ENCODE data around the gene WDR88. TPM values are rescaled to one million over a fixed set of nuclear protein-coding genes. Genes with fewer than 3 reads are reported as not detected.

WDR88 gene
- total and polyA plus RNA-seq, 2 of the 4 experiments (the other 2 are of a cell fraction) = not detected

DNA sequence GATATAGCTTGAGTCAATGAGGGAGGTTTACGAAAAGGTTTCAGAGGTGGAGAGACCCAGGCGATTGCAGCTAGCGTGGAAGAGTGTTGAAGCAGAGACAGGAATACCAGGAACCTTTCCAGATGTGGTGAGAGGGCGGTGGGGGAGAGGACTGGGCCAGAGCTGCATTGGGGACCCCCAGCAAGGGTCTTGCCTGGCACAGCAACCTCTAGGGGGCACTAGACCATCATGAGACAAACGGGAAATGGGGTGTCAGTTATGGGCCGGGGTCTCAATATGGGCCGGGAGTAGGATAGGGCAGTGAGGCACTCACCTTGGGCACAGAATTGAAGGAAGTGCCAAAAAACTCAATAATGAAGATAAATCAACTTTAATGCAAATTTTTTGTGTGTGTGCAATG lies 60.1 kb downstream of the WDR88 start:
- DNase-seq = no peak

More for the DNA sequence above, 60.1 kb downstream of the WDR88 start:
- H3K56ac ChIP-seq (ENCODE audit: extremely low read depth, insufficient read depth, low read length) = no peak overlapping the region
- no peak overlapping the region for H3K23ac ChIP-seq (ENCODE audit: low read depth, low read length)
- H3K9me3 ChIP-seq (ENCODE audit: control insufficient read depth, insufficient read depth, low read length) = no peaks in the 10 kb centered on the region
- intact Hi-C loops (cut with micrococcal nuclease) (no loop called here), in situ Hi-C loops (cut with MboI; ENCODE audit: low sequenced_read_pairs) (no loop called here), dilution Hi-C loops (cut with HindIII; ENCODE audit: low sequenced_read_pairs, unreplicated experiment) (no loop called here)
- H3K4me1 ChIP-seq (ENCODE audit: control insufficient read depth, insufficient read depth, low read length) = peaks cover 3% of the 10 kb centered on the region; the same call in 1 of the 2 replicates
- no peak overlapping the region for H2AK9ac ChIP-seq (replicated peaks; ENCODE audit: low read depth, low read length, poor library complexity)
- no peak for TF ChIP-seq POLR2A (IDR thresholded peaks at IDR 0.05; ENCODE audit: low read depth, low read length)
- TF ChIP-seq, protein P1, sequence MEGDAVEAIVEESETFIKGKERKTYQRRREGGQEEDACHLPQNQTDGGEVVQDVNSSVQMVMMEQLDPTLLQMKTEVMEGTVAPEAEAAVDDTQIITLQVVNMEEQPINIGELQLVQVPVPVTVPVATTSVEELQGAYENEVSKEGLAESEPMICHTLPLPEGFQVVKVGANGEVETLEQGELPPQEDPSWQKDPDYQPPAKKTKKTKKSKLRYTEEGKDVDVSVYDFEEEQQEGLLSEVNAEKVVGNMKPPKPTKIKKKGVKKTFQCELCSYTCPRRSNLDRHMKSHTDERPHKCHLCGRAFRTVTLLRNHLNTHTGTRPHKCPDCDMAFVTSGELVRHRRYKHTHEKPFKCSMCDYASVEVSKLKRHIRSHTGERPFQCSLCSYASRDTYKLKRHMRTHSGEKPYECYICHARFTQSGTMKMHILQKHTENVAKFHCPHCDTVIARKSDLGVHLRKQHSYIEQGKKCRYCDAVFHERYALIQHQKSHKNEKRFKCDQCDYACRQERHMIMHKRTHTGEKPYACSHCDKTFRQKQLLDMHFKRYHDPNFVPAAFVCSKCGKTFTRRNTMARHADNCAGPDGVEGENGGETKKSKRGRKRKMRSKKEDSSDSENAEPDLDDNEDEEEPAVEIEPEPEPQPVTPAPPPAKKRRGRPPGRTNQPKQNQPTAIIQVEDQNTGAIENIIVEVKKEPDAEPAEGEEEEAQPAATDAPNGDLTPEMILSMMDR (conservative IDR thresholded peaks at IDR 0.05; ENCODE audit: low read depth, low read length) = 0 out of 2 replicates have a peak, but pooled peaks have one; percentile 5
- H3K9me1 ChIP-seq (ENCODE audit: insufficient read depth, low read length) = no peaks in the 10 kb centered on the region
- H3K4me2 ChIP-seq (ENCODE audit: low read depth, low read length) = no peak overlapping the region
- peaks cover 8% of the 10 kb centered on the region; the same call in 1 of the 2 replicates for H4K20me1 ChIP-seq (ENCODE audit: insufficient read depth, low read length)
- no peak overlapping the region for H2BK120ac ChIP-seq (ENCODE audit: low read depth, low read length)
- H3K27me3 ChIP-seq (ENCODE audit: control insufficient read depth, insufficient read depth, low read length) = peaks cover 10% of the 10 kb centered on the region; the same call in 1 of the 2 replicates
- no peak for ATAC-seq (ENCODE audit: low read depth)
- H4K8ac ChIP-seq (ENCODE audit: low read depth in 2 of 2, low read length in 2 of 2) = no peak overlapping the region
- H3K79me1 ChIP-seq (ENCODE audit: low read depth in 1 of 2, low read length in 2 of 2) = peaks cover 0 to 10% of the 10 kb centered on the region in 2 experiments; a peak in 1 of 4 replicates
- H3K4me3 ChIP-seq (ENCODE audit: insufficient read depth, low read depth, low read length) = no peak overlapping the region
- WGBS, 2 experiments (ENCODE audit: extremely low coverage in 2 of 2, insufficient read length in 1 of 2) = 65% methylated on average over 6 of the region's 7 CpGs; no CpG with 5 or more reads in 1 of the 2 experiments
- no TSS peak for BruUV-seq (replicated peaks)
- no peak overlapping the region for H3K18ac ChIP-seq (ENCODE audit: low read depth, low read length)
- no peak overlapping the region for H2BK20ac ChIP-seq (ENCODE audit: low read depth, low read length)
- no peak overlapping the region for H4K5ac ChIP-seq (ENCODE audit: low read depth, low read length)
- H4K91ac ChIP-seq (ENCODE audit: insufficient read depth, low read depth, low read length) = no peak overlapping the region
- no peak overlapping the region for H2BK15ac ChIP-seq (ENCODE audit: low read depth, low read length)
- no peak overlapping the region for H3K27ac ChIP-seq (ENCODE audit: insufficient read depth, low read length)
- H2AFZ ChIP-seq (replicated peaks; ENCODE audit: low read length, poor library complexity) = no peak overlapping the region
- H2AK5ac ChIP-seq (ENCODE audit: low read depth, low read length) = no peak overlapping the region
- H3K9ac ChIP-seq (ENCODE audit: low read depth, low read length) = no peak overlapping the region
- POLR2A ChIA-PET (ENCODE audit: unreplicated experiment) = no interaction called here
- no peak overlapping the region for H3K4ac ChIP-seq (ENCODE audit: low read depth, low read length)
- no peak overlapping the region for H3K14ac ChIP-seq (replicated peaks; ENCODE audit: low read depth, low read length)
- H2BK5ac ChIP-seq (ENCODE audit: low read depth, low read length, poor library complexity, severe bottlenecking) = no peak overlapping the region
- no peaks in the 10 kb centered on the region for H3K36me3 ChIP-seq (ENCODE audit: control insufficient read depth, insufficient read depth, low read length)
- CTCF ChIA-PET = interaction anchor here (0.7 to 0.8 kb wide), 2 partner anchors 9 to 48 kb away, joined by 3 to 6 read pairs; no protein-coding TSS in a partner anchor

Measured in IMR-90 (cell line).